ENCODE data around the gene SLC24A3.

- TF ChIP-seq ZNF114 (CRISPR knock-in tag; IDR thresholded peaks at IDR 0.05) (no peak), CTCF (conservative IDR thresholded peaks at IDR 0.05; ENCODE audit: low read depth in 2 of 2) (no peak), EZH2phosphoT487 (IDR thresholded peaks at IDR 0.05; ENCODE audit: unreplicated experiment) (no peak), POLR2AphosphoS5 (IDR thresholded peaks at IDR 0.05; ENCODE audit: low read depth) (no peak), CREB1 (CRISPR knock-in tag; IDR thresholded peaks at IDR 0.05; ENCODE audit: low read depth) (no peak), EZH2 (IDR thresholded peaks at IDR 0.05; ENCODE audit: low read depth, unreplicated experiment) (no peak), ETS1 (IDR thresholded peaks at IDR 0.05) (no peak), ZNF462 (CRISPR knock-in tag; IDR thresholded peaks at IDR 0.05) (no peak), REST (IDR thresholded peaks at IDR 0.05; ENCODE audit: unreplicated experiment) (no peak), NANOG (IDR thresholded peaks at IDR 0.05; ENCODE audit: borderline replicate concordance) (no peak), JUNB (IDR thresholded peaks at IDR 0.05; ENCODE audit: unreplicated experiment) (no peak)
These were observed 440.9 kb downstream of the SLC24A3 start for GRCh38 chr20:19653327-19653726.
